T-cell (primary cell): Measurements from ENCODE around the gene FKBP5. TPM values are rescaled to one million over a fixed set of nuclear protein-coding genes. Genes with fewer than 3 reads are reported as not detected.
A peak's percentile ranks its signal among the peaks of the same experiment; 100 is the strongest.

Source experiments
- ATAC-seq, 4 experiments: fragments of 200-7000 bp in 3 of 4; fragments of 150-1000 bp in 1 of 4; cut with Tn5 transposase; replicated peaks in 1 of 4; 1 replicate in 3 of 4; 2 replicates in 1 of 4; pipeline ENCODE4 v1.10.0; 2021; ENCODE audit warnings: moderate library complexity in 3 of 4, mild to moderate bottlenecking in 2 of 4, moderate number of reproducible peaks in 1 of 4
- CTCF ChIA-PET, 2 donors: fragments of 300-600 bp; sonication (Branson Sonifier 250); formaldehyde crosslinking; loops; one replicate each; lab custom pipeline; 2022; ENCODE audit warnings: antibody characterized with exemption in 2 of 2; lab: Charles Lee
- POLR2A ChIA-PET, 2 donors: fragments of 300-600 bp; sonication (Branson Sonifier 250); formaldehyde crosslinking; loops; one replicate each; lab custom pipeline; 2022; ENCODE audit warnings: antibody characterized with exemption in 2 of 2; lab: Charles Lee
- DNase-seq, 35 experiments: peaks; one replicate each; pipeline versions ENCODE4 v3.0.0 to v3.0.0-alpha.2; 2013 to 2023
- H3K27ac ChIP-seq: one replicate; pipeline ENCODE4 v1.5.1; 2013; ENCODE audit warnings: low read length
- H3K27me3 ChIP-seq, 2 experiments: replicated peaks in 1 of 2; 1 replicate in 1 of 2; 2 replicates in 1 of 2; pipeline versions ENCODE4 v1.6.1 to v1.7.0; 2013; ENCODE audit warnings: low read length in 1 of 2, mixed read lengths in 1 of 2; ENCODE audit not compliant: control insufficient read depth in 2 of 2, insufficient read depth in 2 of 2; ENCODE audit errors: extremely low read depth in 1 of 2
- H3K36me3 ChIP-seq, 2 donors: 1 replicate in 1 of 2; 2 replicates in 1 of 2; pipeline versions ENCODE4 v1.6.1 to v1.7.0; 2013; ENCODE audit warnings: low read length in 1 of 2; ENCODE audit not compliant: control insufficient read depth in 2 of 2, insufficient read depth in 1 of 2; ENCODE audit errors: extremely low read depth in 1 of 2
- H3K4me1 ChIP-seq, 2 experiments: 1 replicate in 1 of 2; 2 replicates in 1 of 2; pipeline versions ENCODE4 v1.6.1 to v1.7.0; 2013; ENCODE audit warnings: low read length in 2 of 2, mixed read lengths in 1 of 2; ENCODE audit not compliant: insufficient read depth in 2 of 2, control insufficient read depth in 1 of 2; ENCODE audit errors: extremely low read depth in 1 of 2
- H3K4me3 ChIP-seq, 2 donors: 1 replicate in 1 of 2; 2 replicates in 1 of 2; pipeline versions ENCODE4 v1.5.1 to v1.7.0; 2013; ENCODE audit warnings: mild to moderate bottlenecking in 2 of 2, low read length in 1 of 2, moderate library complexity in 1 of 2; ENCODE audit not compliant: control insufficient read depth in 1 of 2; ENCODE audit errors: extremely low read depth in 1 of 2
- H3K9me3 ChIP-seq: 2 replicates; pipeline ENCODE4 v1.7.0; 2013
- H3K27ac Mint-ChIP-seq, 2 donors: one replicate each; pipeline ENCODE4 v1.8.0; 2020 to 2021; ENCODE audit warnings: mild to moderate bottlenecking in 2 of 2, mixed read lengths in 2 of 2
- H3K27me3 Mint-ChIP-seq, 2 donors: one replicate each; pipeline ENCODE4 v1.8.0; 2021 to 2022; ENCODE audit warnings: mixed read lengths in 2 of 2
- H3K36me3 Mint-ChIP-seq: one replicate; pipeline ENCODE4 v1.8.0; 2021; ENCODE audit warnings: mixed read lengths
- H3K4me1 Mint-ChIP-seq, 3 donors: one replicate each; pipeline ENCODE4 v1.8.0; 2020 to 2022; ENCODE audit warnings: mixed read lengths in 3 of 3, mild to moderate bottlenecking in 1 of 3
- H3K4me3 Mint-ChIP-seq, 3 donors: one replicate each; pipeline ENCODE4 v1.8.0; 2020 to 2022; ENCODE audit warnings: mild to moderate bottlenecking in 3 of 3, mixed read lengths in 3 of 3, moderate library complexity in 3 of 3
- H3K9me3 Mint-ChIP-seq, 3 donors: one replicate each; pipeline ENCODE4 v1.8.0; 2020 to 2022; ENCODE audit warnings: mixed read lengths in 3 of 3
- WGBS: methylation state at CpG from one replicate; pipeline ENCODE4 v1.1.5; 2013; ENCODE audit warnings: missing lambda C conversion rate; ENCODE audit not compliant: insufficient coverage; 5-methylcytosine and 5-hydroxymethylcytosine counted together
- total RNA-seq, 35 experiments: library from RNA in 6 of 35; stranded (reverse) in 6 of 35; fragments of 120-200 nt in 1 of 35; gene quantifications; one replicate each; pipeline versions ENCODE4 v1.2.1 to v1.2.4 and lab custom pipeline; 2013 to 2026

FKBP5 gene
- total RNA-seq, 5 donors from 2014 or later (not counting 1 experiment from before 2014, with no cell fraction given) = 61.4 to 130 (median 63.9) TPM

- peak overlapping the region; percentile 88 to 92 for H3K27ac Mint-ChIP-seq
- peak; percentile 52 to 74 (median 56) for ATAC-seq
Measured at GRCh38 chr6:35718911-35719381, 30.2 kb upstream of the FKBP5 start.

GRCh38 chr6:35718375-35718736 is 29.6 kb upstream of the FKBP5 start:
- no peak for DNase-seq
- WGBS = 69% methylated on average over 2 of the region's 4 CpGs
- Histone ChIP-seq H3K27me3 (peaks cover 0 to 5% of the 10 kb centered on the region in 2 experiments), H3K4me1 (peaks cover 30 to 49% of the 10 kb centered on the region in 2 experiments), H3K27ac (peak overlapping the region; percentile 56), H3K4me3 (no peak overlapping the region), H3K36me3 (no peaks in the 10 kb centered on the region), H3K9me3 (no peaks in the 10 kb centered on the region)
- Mint-ChIP-seq H3K4me1 (peaks cover 66 to 72% (median 71%) of the 10 kb centered on the region in 3 donors), H3K36me3 (no peaks in the 10 kb centered on the region), H3K9me3 (no peaks in the 10 kb centered on the region), H3K4me3 (peak overlapping the region; percentile 17 to 75 (median 24)), H3K27ac (peak overlapping the region; percentile 88 to 92), H3K27me3 (no peaks in the 10 kb centered on the region)
- CTCF ChIA-PET = no interaction called here
- POLR2A ChIA-PET = interaction anchor here in 1 of 2 donors (0.7 kb wide), 1 partner anchor 10 kb away, joined by 3 read pairs; no protein-coding TSS in a partner anchor
- ATAC-seq = peak in 1 of 4 experiments; percentile 4

More at GRCh38 chr6:35718911-35719381, 30.2 kb upstream of the FKBP5 start:
- WGBS = no CpG with 5 or more reads among the region's 2 CpGs
- Histone ChIP-seq H3K4me1 (peaks cover 30 to 50% of the 10 kb centered on the region in 2 experiments), H3K4me3 (no peak overlapping the region), H3K9me3 (no peaks in the 10 kb centered on the region), H3K36me3 (no peaks in the 10 kb centered on the region), H3K27me3 (peaks cover 0 to 5% of the 10 kb centered on the region in 2 experiments), H3K27ac (peak overlapping the region; percentile 56)
- ChIA-PET POLR2A (no interaction called here), CTCF (no interaction called here)
- no peaks in the 10 kb centered on the region for H3K9me3 Mint-ChIP-seq
- peak overlapping the region; percentile 9 to 75 (median 10) for H3K4me3 Mint-ChIP-seq
- H3K36me3 Mint-ChIP-seq = no peaks in the 10 kb centered on the region
- peak in 2 of 35 experiments; percentile 21 to 39 for DNase-seq
- no peaks in the 10 kb centered on the region for H3K27me3 Mint-ChIP-seq
- peaks cover 66 to 73% (median 72%) of the 10 kb centered on the region in 3 donors for H3K4me1 Mint-ChIP-seq

GRCh38 chr6:35717449-35718374 is 29.0 kb upstream of the FKBP5 start:
- POLR2A ChIA-PET = interaction anchor here in 1 of 2 donors (0.7 kb wide), 1 partner anchor 11 kb away, joined by 3 read pairs; no protein-coding TSS in a partner anchor
- CTCF ChIA-PET = no interaction called here
- peaks cover 32 to 56% of the 10 kb centered on the region in 2 experiments for H3K4me1 ChIP-seq

GRCh38 chr6:35716798-35717197 is 28.1 kb upstream of the FKBP5 start:
- DNase-seq (no peak), ATAC-seq (no peak)
- Histone ChIP-seq H3K4me3 (no peak overlapping the region), H3K27me3 (peaks cover 0 to 5% of the 10 kb centered on the region in 2 experiments), H3K4me1 (peaks cover 32 to 59% of the 10 kb centered on the region in 2 experiments), H3K9me3 (no peaks in the 10 kb centered on the region), H3K27ac (no peak overlapping the region), H3K36me3 (no peaks in the 10 kb centered on the region)
- ChIA-PET POLR2A (no interaction called here), CTCF (no interaction called here)
- H3K4me3 Mint-ChIP-seq = peak overlapping the region in 1 of 3 donors; percentile 75
- no peaks in the 10 kb centered on the region for H3K27me3 Mint-ChIP-seq
- H3K36me3 Mint-ChIP-seq = no peaks in the 10 kb centered on the region
- H3K9me3 Mint-ChIP-seq = no peaks in the 10 kb centered on the region
- peak overlapping the region in 1 of 2 donors; percentile 92 for H3K27ac Mint-ChIP-seq
- peaks cover 65 to 71% (median 70%) of the 10 kb centered on the region in 3 donors for H3K4me1 Mint-ChIP-seq
- WGBS = no CpG with 5 or more reads among the region's 2 CpGs

More at GRCh38 chr6:35717449-35718374, 29.0 kb upstream of the FKBP5 start:
- Histone ChIP-seq H3K27ac (peak overlapping the region; percentile 56), H3K27me3 (peaks cover 0 to 5% of the 10 kb centered on the region in 2 experiments), H3K36me3 (no peaks in the 10 kb centered on the region), H3K4me3 (no peak overlapping the region), H3K9me3 (no peaks in the 10 kb centered on the region)
- DNase-seq (no peak), ATAC-seq (no peak)
- WGBS = 65% methylated on average over 15 of the region's 19 CpGs
- Mint-ChIP-seq H3K36me3 (no peaks in the 10 kb centered on the region), H3K4me3 (peak overlapping the region in 2 of 3 donors; percentile 17 to 75), H3K27me3 (no peaks in the 10 kb centered on the region), H3K27ac (peak overlapping the region; percentile 88 to 92), H3K9me3 (no peaks in the 10 kb centered on the region), H3K4me1 (peaks cover 68 to 76% (median 73%) of the 10 kb centered on the region in 3 donors)

- Histone ChIP-seq H3K27ac (no peak overlapping the region), H3K4me1 (peaks cover 7 to 38% of the 10 kb centered on the region in 2 experiments), H3K36me3 (no peaks in the 10 kb centered on the region), H3K4me3 (no peak overlapping the region), H3K9me3 (no peaks in the 10 kb centered on the region), H3K27me3 (peaks cover 0 to 5% of the 10 kb centered on the region in 2 experiments)
- DNase-seq (no peak), ATAC-seq (peak in 2 of 4 experiments; percentile 27 to 34)
- ChIA-PET POLR2A (interaction anchor here in 1 of 2 donors (0.6 kb wide), 3 partner anchors 96 to 897 kb away, joined by 3 to 10 read pairs (median 7); no protein-coding TSS in a partner anchor), CTCF (no interaction called here)
- no peak overlapping the region for H3K27ac Mint-ChIP-seq
- no peaks in the 10 kb centered on the region for H3K36me3 Mint-ChIP-seq
- peaks cover 43 to 54% (median 52%) of the 10 kb centered on the region in 3 donors for H3K4me1 Mint-ChIP-seq
- H3K4me3 Mint-ChIP-seq = no peak overlapping the region
- H3K9me3 Mint-ChIP-seq = no peaks in the 10 kb centered on the region
- WGBS = 90% methylated on average over 4 of the region's 7 CpGs
- no peaks in the 10 kb centered on the region for H3K27me3 Mint-ChIP-seq
Measured at GRCh38 chr6:35713006-35713767, 24.5 kb upstream of the FKBP5 start.
